Type B pancreatic cell (in vitro differentiated cells): Measurements from ENCODE around the gene PTPRCAP. TPM values are rescaled to one million over a fixed set of nuclear protein-coding genes. Genes with fewer than 3 reads are reported as not detected.

ENCODE experiments used
- DNase-seq: peaks from one replicate; pipeline ENCODE4 v3.0.0; 2021; ENCODE audit warnings: mixed read lengths; ENCODE audit not compliant: unreplicated experiment; ENCODE audit errors: extremely low spot score
- H3K27ac Mint-ChIP-seq: 2 replicates; pipeline ENCODE4 v1.8.0; 2021; ENCODE audit warnings: mild to moderate bottlenecking, mixed read lengths
- H3K27me3 Mint-ChIP-seq: 2 replicates; pipeline ENCODE4 v1.8.0; 2021; ENCODE audit warnings: mixed read lengths
- H3K36me3 Mint-ChIP-seq: 2 replicates; pipeline ENCODE4 v1.8.0; 2021; ENCODE audit warnings: mixed read lengths
- H3K4me1 Mint-ChIP-seq: one replicate; pipeline ENCODE4 v1.8.0; 2021; ENCODE audit warnings: mixed read lengths; ENCODE audit not compliant: unreplicated experiment
- H3K4me3 Mint-ChIP-seq: 2 replicates; pipeline ENCODE4 v1.8.0; 2021; ENCODE audit warnings: mild to moderate bottlenecking, mixed read lengths
- H3K9me3 Mint-ChIP-seq: 2 replicates; pipeline ENCODE4 v1.8.0; 2021; ENCODE audit warnings: mixed read lengths
- CTCF ChIP-seq: fragments of 200-600 bp; sonication (generic); conservative IDR thresholded peaks from 2 replicates; pipeline ENCODE4 v1.5.0; 2021; ENCODE audit warnings: antibody characterized with exemption, mild to moderate bottlenecking
- total RNA-seq: library from RNA; stranded (reverse); gene quantifications from 2 replicates; pipeline ENCODE4 v1.2.1, GENCODE V29; 2021; ENCODE audit warnings: low replicate concordance

PTPRCAP gene
- total RNA-seq, 1 donor from 2014 or later, result 2.0 TPM

- Mint-ChIP-seq H3K4me1 (peaks cover 9% of the 10 kb centered on the region), H3K27me3 (no peaks in the 10 kb centered on the region), H3K9me3 (no peaks in the 10 kb centered on the region), H3K4me3 (peak overlapping the region; percentile 44), H3K36me3 (no peaks in the 10 kb centered on the region), H3K27ac (no peak overlapping the region)
- no peak for DNase-seq
- no peak for TF ChIP-seq CTCF
These were observed 25.7 kb upstream of the PTPRCAP start for GRCh38 chr11:67463186-67463585.

GRCh38 chr11:67458266-67458665 lies 20.8 kb upstream of the PTPRCAP start:
- no peak overlapping the region for H3K27ac Mint-ChIP-seq
- no peak for DNase-seq
- no peaks in the 10 kb centered on the region for H3K36me3 Mint-ChIP-seq
- no peaks in the 10 kb centered on the region for H3K27me3 Mint-ChIP-seq
- H3K4me3 Mint-ChIP-seq, result no peak overlapping the region
- no peaks in the 10 kb centered on the region for H3K9me3 Mint-ChIP-seq
- no peaks in the 10 kb centered on the region for H3K4me1 Mint-ChIP-seq
- no peak for TF ChIP-seq CTCF

GRCh38 chr11:67457453-67457852 lies 20.0 kb upstream of the PTPRCAP start:
- no peak overlapping the region for H3K4me3 Mint-ChIP-seq
- no peak for DNase-seq
- H3K9me3 Mint-ChIP-seq, result no peaks in the 10 kb centered on the region
- no peak for TF ChIP-seq CTCF
- no peaks in the 10 kb centered on the region for H3K4me1 Mint-ChIP-seq
- no peaks in the 10 kb centered on the region for H3K27me3 Mint-ChIP-seq
- no peaks in the 10 kb centered on the region for H3K36me3 Mint-ChIP-seq
- H3K27ac Mint-ChIP-seq, result no peak overlapping the region

- Mint-ChIP-seq H3K36me3 (no peaks in the 10 kb centered on the region), H3K4me1 (no peaks in the 10 kb centered on the region), H3K4me3 (no peak overlapping the region), H3K27me3 (no peaks in the 10 kb centered on the region), H3K9me3 (no peaks in the 10 kb centered on the region), H3K27ac (no peak overlapping the region)
- TF ChIP-seq CTCF, result no peak
- DNase-seq, result no peak
These were observed 18.7 kb upstream of the PTPRCAP start for GRCh38 chr11:67456068-67456705.

- TF ChIP-seq CTCF, result no peak
- no peaks in the 10 kb centered on the region for H3K9me3 Mint-ChIP-seq
- H3K4me1 Mint-ChIP-seq, result no peaks in the 10 kb centered on the region
- no peak for DNase-seq
- peak within 1 kb of the TSS; percentile 48 for H3K27ac Mint-ChIP-seq
- H3K4me3 Mint-ChIP-seq, result no peak within 1 kb of the TSS
- no peaks in the 10 kb centered on the region for H3K27me3 Mint-ChIP-seq
- H3K36me3 Mint-ChIP-seq, result no peaks in the 10 kb centered on the region
These were observed 17.6 kb upstream of the PTPRCAP start, which contains the start of gene CABP4 for GRCh38 chr11:67455054-67455453. Gene CABP4, plus strand, starts transcription at chr11:67455354. Its CDS starts 70 bp downstream, at chr11:67455424.
